Dedifferentiated amniotic fluid mesenchymal stem cell (primary cell): ENCODE data around the gene TXLNA.
"Not testable (repeated sequence)": the region's sequence is repeated elsewhere in the genome, so short reads cannot be mapped to it uniquely, and the experiment has no call there.

Source experiments
- DNase-seq: peaks from one replicate; pipeline ENCODE4 v3.0.0-alpha.2; 2016; ENCODE audit errors: extremely low spot score

TXLNA gene

DNA sequence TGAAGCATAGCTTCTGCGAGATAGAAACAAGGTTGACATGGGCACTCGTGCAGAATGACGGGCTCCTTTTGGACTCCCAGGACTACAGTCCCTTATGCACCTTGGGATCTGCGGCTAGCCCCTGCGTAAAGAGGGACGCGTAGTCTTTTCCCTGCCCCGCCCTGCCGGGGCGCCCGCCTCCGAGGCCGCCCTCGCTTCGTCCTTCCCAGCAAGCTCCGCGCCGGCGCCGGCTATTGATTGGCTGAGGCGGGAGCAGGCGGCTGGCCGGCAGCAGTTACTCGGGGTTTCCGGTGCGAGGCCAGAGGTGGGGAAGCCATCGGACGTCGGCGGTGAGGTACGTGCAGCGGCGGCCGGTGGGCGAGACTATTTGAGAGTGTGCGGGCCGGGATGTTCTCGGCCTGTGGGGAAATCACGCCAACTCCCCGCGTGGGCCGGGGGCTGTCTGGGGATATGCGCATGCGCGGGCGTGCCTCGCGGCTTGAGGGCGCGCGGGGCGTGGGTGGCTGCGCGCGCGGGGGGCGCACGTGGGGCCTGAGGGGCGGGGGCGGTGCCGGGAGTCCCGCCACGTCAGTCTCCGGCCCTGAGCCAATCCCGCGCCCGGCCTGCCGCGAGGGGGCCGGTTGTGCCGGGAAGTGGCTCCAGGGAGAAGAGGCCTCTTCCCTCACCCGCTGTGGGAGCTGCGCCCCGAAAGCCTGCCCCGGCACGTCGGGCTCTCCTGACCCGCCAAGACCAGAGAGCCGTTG is at the start of gene TXLNA:
Gene TXLNA (plus strand): TSS at position 233 of the 743 bp plus-strand sequence. CDS start 671 bp downstream, outside the sequence.
- DNase-seq = peak; percentile 88

DNA sequence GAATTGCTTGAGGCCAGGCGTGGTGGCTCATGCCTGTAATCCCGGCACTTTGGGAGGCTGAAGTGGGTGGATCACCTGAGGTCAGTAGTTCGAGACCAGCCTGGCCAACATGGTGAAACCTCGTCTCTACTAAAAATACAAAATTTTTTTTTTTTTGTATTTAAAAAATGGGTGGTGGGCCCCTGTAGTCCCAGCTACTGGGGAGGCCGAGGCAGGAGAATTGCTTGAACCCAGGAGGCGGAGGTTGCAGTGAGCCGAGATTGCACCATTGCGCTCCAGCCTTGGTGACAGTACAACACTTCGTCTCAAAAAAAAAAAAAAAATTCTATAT is 45.6 kb upstream of the TXLNA start:
- not testable (repeated sequence) for DNase-seq

GRCh38 chr1:32137111-32137510 is 42.4 kb upstream of the TXLNA start:
- no peak for DNase-seq

DNA sequence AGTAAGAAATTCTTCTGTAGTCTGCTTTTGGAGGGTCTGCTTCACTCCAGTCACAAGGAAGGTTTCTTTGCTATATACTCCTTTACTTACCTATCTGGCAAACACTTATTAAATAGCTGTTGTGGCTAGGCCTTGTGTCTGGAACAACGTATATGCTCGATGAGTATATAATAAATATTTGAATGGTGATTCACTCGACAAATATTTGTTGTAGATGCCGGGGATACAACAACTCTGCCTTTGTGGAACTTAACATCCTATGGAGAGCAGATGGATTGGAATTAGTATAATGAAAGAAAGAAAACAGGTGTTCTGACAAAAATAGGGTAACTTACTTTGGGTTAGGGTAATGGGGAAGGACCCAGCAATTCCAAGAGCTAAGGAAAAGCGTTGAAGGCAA is 40.5 kb upstream of the TXLNA start:
- no peak for DNase-seq

- DNase-seq = peak; percentile 91
Measured at GRCh38 chr1:32142446-32143301, 36.8 kb upstream of the TXLNA start.

GRCh38 chr1:32143302-32143695 is 36.2 kb upstream of the TXLNA start:
- DNase-seq = not testable (repeated sequence)

GRCh38 chr1:32144033-32144432 is 35.4 kb upstream of the TXLNA start:
- no peak for DNase-seq

- DNase-seq = not testable (repeated sequence)
Measured at GRCh38 chr1:32147799-32148198, 31.7 kb upstream of the TXLNA start.

- no peak for DNase-seq
Measured at GRCh38 chr1:32150847-32151246, 28.6 kb upstream of the TXLNA start.

DNA sequence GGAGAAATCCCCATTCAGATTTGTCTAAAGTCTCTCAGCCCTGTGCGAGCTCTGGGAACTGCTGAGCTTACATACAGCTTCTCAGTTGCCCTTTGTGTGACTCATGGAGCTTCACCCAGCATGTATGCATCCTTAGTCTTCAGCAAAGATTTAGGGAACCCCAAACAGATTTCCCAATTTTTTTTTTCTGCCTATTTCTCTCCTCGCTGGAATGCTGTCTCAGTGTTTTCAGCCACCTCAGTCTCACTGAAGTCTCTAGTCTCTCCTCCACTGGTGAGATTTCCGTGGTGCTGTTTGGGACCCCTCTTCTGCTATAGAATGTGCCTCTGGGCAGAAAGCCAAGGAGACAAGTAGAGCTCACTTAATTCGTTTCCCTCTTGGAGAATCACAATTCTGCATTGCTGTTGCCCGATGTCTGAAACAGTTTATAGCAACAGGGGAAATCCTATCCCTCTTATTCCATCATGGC is 28.1 kb upstream of the TXLNA start:
- DNase-seq = peak; percentile 56

DNA sequence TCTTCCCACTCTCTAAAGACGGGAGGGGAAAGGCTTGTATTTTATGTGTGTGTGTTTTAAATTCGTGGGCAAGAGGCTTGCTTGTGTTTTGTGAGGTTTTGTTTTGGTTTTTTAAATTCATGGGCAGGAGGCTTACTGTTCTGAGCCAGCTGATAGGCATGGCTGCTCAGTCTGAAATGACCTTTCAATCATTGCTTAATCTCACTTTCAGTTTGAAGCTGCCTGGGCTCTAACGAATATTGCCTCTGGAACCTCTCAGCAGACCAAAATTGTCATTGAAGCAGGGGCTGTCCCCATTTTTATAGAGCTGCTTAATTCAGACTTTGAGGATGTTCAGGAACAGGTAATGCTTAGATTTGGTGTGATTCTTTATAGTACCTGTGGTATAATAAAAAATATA is 20.3 kb upstream of the TXLNA start:
- no peak for DNase-seq

GRCh38 chr1:32163405-32163804 is 16.1 kb upstream of the TXLNA start:
- DNase-seq = no peak

GRCh38 chr1:32165633-32166032 is 13.8 kb upstream of the TXLNA start:
- DNase-seq = not testable (repeated sequence)

GRCh38 chr1:32170991-32171390 is 8.5 kb upstream of the TXLNA start:
- no peak for DNase-seq

GRCh38 chr1:32172621-32173245 is 6.7 kb upstream of the TXLNA start:
- DNase-seq = no peak

- DNase-seq = no peak
Measured at GRCh38 chr1:32178380-32179192, 889 bp upstream of the TXLNA start.

- DNase-seq = no peak
Measured at GRCh38 chr1:32179193-32179442, 357 bp upstream of the TXLNA start.

DNA sequence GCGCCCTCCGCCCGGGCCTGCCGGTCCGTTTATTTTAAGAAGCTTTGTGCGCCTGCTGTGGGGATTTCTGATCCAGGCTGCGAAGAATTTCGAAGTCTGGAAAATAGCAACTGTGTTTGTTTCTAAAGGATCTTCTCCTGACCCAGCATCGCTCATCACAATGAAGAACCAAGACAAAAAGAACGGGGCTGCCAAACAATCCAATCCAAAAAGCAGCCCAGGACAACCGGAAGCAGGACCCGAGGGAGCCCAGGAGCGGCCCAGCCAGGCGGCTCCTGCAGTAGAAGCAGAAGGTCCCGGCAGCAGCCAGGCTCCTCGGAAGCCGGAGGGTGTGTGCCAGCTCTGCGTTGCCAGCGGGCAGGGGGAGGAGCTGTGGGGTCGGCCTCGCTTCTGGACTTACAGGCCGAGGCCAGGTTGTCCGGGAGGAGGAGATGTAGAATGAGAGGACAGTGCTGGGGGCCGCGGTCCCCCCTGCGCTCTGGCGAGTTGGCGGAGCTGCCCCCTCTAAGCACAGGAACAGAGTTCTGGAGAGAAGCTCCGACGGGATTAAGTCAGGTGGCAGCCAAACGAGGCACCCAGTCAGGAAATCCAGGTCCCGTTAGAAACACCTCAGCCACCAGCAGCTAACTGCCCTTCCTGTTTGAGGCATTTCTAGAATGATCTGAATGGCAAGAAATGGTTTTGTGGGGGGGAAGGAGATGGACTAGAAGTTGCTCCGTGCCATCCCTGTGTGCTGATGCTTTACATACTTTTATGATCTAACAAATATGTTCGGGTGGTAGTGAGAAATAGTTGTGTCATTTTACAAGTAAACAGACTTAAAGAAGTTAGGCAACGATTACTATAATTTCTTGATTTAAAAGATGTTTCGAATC is 948 bp downstream of the TXLNA start:
- peak; percentile 68 for DNase-seq

GRCh38 chr1:32181065-32181464 is 1.6 kb downstream of the TXLNA start:
- no peak for DNase-seq

- DNase-seq = no peak
Measured at GRCh38 chr1:32181563-32181962, 2.1 kb downstream of the TXLNA start.

- DNase-seq = no peak
Measured at GRCh38 chr1:32182060-32182459, 2.6 kb downstream of the TXLNA start.
